ENCODE results near the gene PRPF40B.
"Not testable (repeated sequence)": the region's sequence is repeated elsewhere in the genome, so short reads cannot be mapped to it uniquely, and the experiment has no call there.

Gene PRPF40B

GRCh38 chr12:49623142-49623904 lies at the start of gene PRPF40B:
PRPF40B (plus strand) TSS chr12:49623561; CDS start chr12:49623591, 30 bp downstream.
- DNase-seq (ENCODE audit: low spot score) = peak; percentile 89

- no peak for DNase-seq (ENCODE audit: low spot score)
These were observed 45.6 kb upstream of the PRPF40B start for GRCh38 chr12:49577589-49578315.

GRCh38 chr12:49578471-49579112 lies 44.8 kb upstream of the PRPF40B start:
- no peak for DNase-seq (ENCODE audit: low spot score)

- peak; percentile 63 for DNase-seq (ENCODE audit: low spot score)
These were observed 42.5 kb upstream of the PRPF40B start for GRCh38 chr12:49580572-49581535.

GRCh38 chr12:49582201-49582600 lies 41.2 kb upstream of the PRPF40B start:
- no peak for DNase-seq (ENCODE audit: low spot score)

GRCh38 chr12:49582850-49583249 lies 40.5 kb upstream of the PRPF40B start:
- no peak for DNase-seq (ENCODE audit: low spot score)

GRCh38 chr12:49583366-49584094 lies 39.8 kb upstream of the PRPF40B start:
- peak; percentile 12 for DNase-seq (ENCODE audit: low spot score)

GRCh38 chr12:49584591-49584990 lies 38.8 kb upstream of the PRPF40B start:
- no peak for DNase-seq (ENCODE audit: low spot score)

- DNase-seq (ENCODE audit: low spot score) = peak; percentile 17
These were observed 37.6 kb upstream of the PRPF40B start for GRCh38 chr12:49585477-49586459.

- no peak for DNase-seq (ENCODE audit: low spot score)
These were observed 36.0 kb upstream of the PRPF40B start for GRCh38 chr12:49587174-49587908.

GRCh38 chr12:49588281-49588680 lies 35.1 kb upstream of the PRPF40B start:
- no peak for DNase-seq (ENCODE audit: low spot score)

GRCh38 chr12:49588721-49589516 lies 34.4 kb upstream of the PRPF40B start:
- no peak for DNase-seq (ENCODE audit: low spot score)

- no peak for DNase-seq (ENCODE audit: low spot score)
These were observed 24.8 kb upstream of the PRPF40B start for GRCh38 chr12:49598527-49598926.

GRCh38 chr12:49599961-49600360 lies 23.4 kb upstream of the PRPF40B start:
- no peak for DNase-seq (ENCODE audit: low spot score)

- no peak for DNase-seq (ENCODE audit: low spot score)
These were observed 19.6 kb upstream of the PRPF40B start for GRCh38 chr12:49603721-49604120.

- no peak for DNase-seq (ENCODE audit: low spot score)
These were observed 18.5 kb upstream of the PRPF40B start for GRCh38 chr12:49604856-49605255.

- DNase-seq (ENCODE audit: low spot score) = not testable (repeated sequence)
These were observed 17.8 kb upstream of the PRPF40B start, which contains the start of gene FAM186B for GRCh38 chr12:49605539-49605938. FAM186B (minus strand) TSS chr12:49605639; CDS start chr12:49605477, 162 bp downstream.

Data from putamen (tissue), 1 donor.